OCI-LY7 (cell line): ENCODE measurements around the gene IL36B. TPM values are rescaled to one million over a fixed set of nuclear protein-coding genes. Genes with fewer than 3 reads are reported as not detected.

ENCODE experiments used
- BruUV-seq: library from RNA; stranded (reverse); fragments of 400-500 nt; replicated peaks from 2 replicates; lab custom pipeline; 2021; lab: Mats Ljungman, UMichigan
- CTCF ChIA-PET: fragments of 300-600 bp; sonication (Branson Sonifier 250); formaldehyde crosslinking; loops from one replicate; lab custom pipeline; 2022; ENCODE audit warnings: antibody characterized with exemption; ENCODE audit not compliant: unreplicated experiment; lab: Charles Lee
- POLR2A ChIA-PET: fragments of 300-600 bp; sonication (Branson Sonifier 250); formaldehyde crosslinking; loops from one replicate; lab custom pipeline; 2022; ENCODE audit warnings: antibody characterized with exemption; lab: Charles Lee
- DNase-seq: peaks from one replicate; pipeline ENCODE4 v3.0.0-alpha.2; 2015; ENCODE audit warnings: low spot score
- H2AFZ ChIP-seq: fragments of 200-600 bp; sonication (generic), shearing (Covaris generic); 2 replicates; pipeline ENCODE4 v1.6.1; 2014; ENCODE audit warnings: mild to moderate bottlenecking, antibody characterized with exemption, low read length, moderate library complexity
- H3K27ac ChIP-seq: fragments of 200-600 bp; sonication (generic); 2 replicates; pipeline ENCODE4 v1.5.1; 2014; ENCODE audit warnings: mixed run types, low read depth, mild to moderate bottlenecking, moderate library complexity, low read length, inconsistent platforms; ENCODE audit not compliant: poor library complexity, severe bottlenecking
- H3K36me3 ChIP-seq: fragments of 200-600 bp; sonication (generic); 2 replicates; pipeline ENCODE4 v1.6.1; 2014; ENCODE audit warnings: mild to moderate bottlenecking, antibody characterized with exemption, low read length, moderate library complexity, mixed read lengths; ENCODE audit not compliant: insufficient read depth
- H3K4me1 ChIP-seq: fragments of 200-600 bp; sonication (generic); 2 replicates; pipeline ENCODE4 v1.5.1; 2014; ENCODE audit warnings: mild to moderate bottlenecking, low read length; ENCODE audit not compliant: insufficient read depth, poor library complexity, severe bottlenecking
- H3K4me2 ChIP-seq: fragments of 200-600 bp; sonication (generic); 2 replicates; pipeline ENCODE4 v1.6.1; 2014; ENCODE audit warnings: mild to moderate bottlenecking, low read length
- H3K4me3 ChIP-seq: fragments of 200-600 bp; sonication (generic); 2 replicates; pipeline ENCODE4 v1.5.1; 2014; ENCODE audit warnings: mild to moderate bottlenecking, low read depth, low read length; ENCODE audit not compliant: poor library complexity, severe bottlenecking
- H3K79me2 ChIP-seq: fragments of 200-600 bp; sonication (generic); 2 replicates; pipeline ENCODE4 v1.6.1; 2016; ENCODE audit warnings: low read depth, mild to moderate bottlenecking, low read length, moderate library complexity, mixed read lengths; ENCODE audit not compliant: insufficient read depth
- H3K9me2 ChIP-seq: fragments of 200-600 bp; sonication (generic); 2 replicates; pipeline ENCODE4 v1.6.1; 2016; ENCODE audit warnings: mild to moderate bottlenecking, low read length, mixed read lengths; ENCODE audit not compliant: insufficient read depth
- H3K9me3 ChIP-seq: fragments of 200-600 bp; sonication (generic); 2 replicates; pipeline ENCODE4 v1.6.1; 2014; ENCODE audit warnings: mild to moderate bottlenecking, mixed run types, low read length, mixed read lengths
- H4K20me1 ChIP-seq: fragments of 200-600 bp; sonication (generic); 2 replicates; pipeline ENCODE4 v1.6.1; 2014; ENCODE audit warnings: mild to moderate bottlenecking, antibody characterized with exemption, low read length, moderate library complexity, mixed read lengths; ENCODE audit not compliant: insufficient read depth
- CTCF ChIP-seq: fragments of 200-600 bp; sonication (generic); conservative IDR thresholded peaks from 2 replicates; pipeline ENCODE4 v1.5.1; 2014; ENCODE audit warnings: mild to moderate bottlenecking, antibody characterized with exemption, low read length, moderate library complexity, mixed read lengths
- EZH2phosphoT487 ChIP-seq: fragments of 200-600 bp; sonication (generic); IDR thresholded peaks from 2 replicates; pipeline ENCODE4 v1.6.1; 2018; ENCODE audit warnings: low read depth, borderline replicate concordance, mild to moderate bottlenecking, mixed run types, antibody characterized with exemption, low read length, moderate library complexity, mixed read lengths
- intact Hi-C: fragments of 100-400 bp; cut with micrococcal nuclease; formaldehyde crosslinking; loops from one replicate; pipeline ENCODE4 v1.10.0; 2022; ENCODE audit not compliant: unreplicated experiment
- total RNA-seq, 2 experiments: library from RNA; depleted of rRNA in 1 of 2; stranded (reverse); fragments of >200 nt in 1 of 2; shearing (Covaris generic) in 1 of 2; gene quantifications; 2 replicates each; pipeline ENCODE4 v1.2.3, GENCODE V29; 2014 to 2022

The IL36B gene
- total RNA-seq, 2 experiments from 2014 or later = not detected

GRCh38 chr2:113007250-113007649 lies 45.4 kb downstream of the IL36B start:
- intact Hi-C loops = no loop called here
- TF ChIP-seq CTCF (no peak), EZH2phosphoT487 (no peak)
- CTCF ChIA-PET = no interaction called here
- H3K79me2 ChIP-seq = no peaks in the 10 kb centered on the region
- H4K20me1 ChIP-seq = no peaks in the 10 kb centered on the region
- no peak overlapping the region for H3K4me2 ChIP-seq
- DNase-seq = no peak
- H3K9me2 ChIP-seq = no peaks in the 10 kb centered on the region
- no peaks in the 10 kb centered on the region for H3K4me1 ChIP-seq
- H3K36me3 ChIP-seq = no peaks in the 10 kb centered on the region
- H3K27ac ChIP-seq = no peak overlapping the region
- no peak overlapping the region for H3K4me3 ChIP-seq
- POLR2A ChIA-PET = no interaction called here
- no TSS peak for BruUV-seq
- no peaks in the 10 kb centered on the region for H3K9me3 ChIP-seq
- no peak overlapping the region for H2AFZ ChIP-seq

- ChIA-PET POLR2A (no interaction called here), CTCF (no interaction called here)
- Histone ChIP-seq H3K9me2 (no peaks in the 10 kb centered on the region), H3K36me3 (no peaks in the 10 kb centered on the region), H2AFZ (no peak within 1 kb of the TSS), H3K27ac (no peak within 1 kb of the TSS), H3K79me2 (no peaks in the 10 kb centered on the region), H3K9me3 (peaks cover 11% of the 10 kb centered on the region; the same call in 1 of the 2 replicates), H3K4me3 (no peak within 1 kb of the TSS), H3K4me1 (no peaks in the 10 kb centered on the region), H3K4me2 (no peak within 1 kb of the TSS), H4K20me1 (no peaks in the 10 kb centered on the region)
- no TSS peak for BruUV-seq
- intact Hi-C loops = no loop called here
- no peak for TF ChIP-seq EZH2phosphoT487
- TF ChIP-seq CTCF = no peak
- no peak for DNase-seq
Measured at GRCh38 chr2:113005030-113005509, 47.6 kb downstream of the IL36B start, which contains the start of gene IL36A. Gene IL36A, plus strand, starts transcription at chr2:113005459. Its CDS starts 413 bp downstream, at chr2:113005872.

GRCh38 chr2:113002677-113003076 lies 50.0 kb downstream of the IL36B start:
- no peak overlapping the region for H2AFZ ChIP-seq
- intact Hi-C loops = no loop called here
- no peaks in the 10 kb centered on the region for H4K20me1 ChIP-seq
- ChIA-PET CTCF (no interaction called here), POLR2A (no interaction called here)
- no peaks in the 10 kb centered on the region for H3K9me2 ChIP-seq
- H3K36me3 ChIP-seq = no peaks in the 10 kb centered on the region
- no peak overlapping the region for H3K27ac ChIP-seq
- no TSS peak for BruUV-seq
- H3K9me3 ChIP-seq = peaks cover 14% of the 10 kb centered on the region; the same call in 1 of the 2 replicates
- no peak overlapping the region for H3K4me2 ChIP-seq
- no peak overlapping the region for H3K4me3 ChIP-seq
- DNase-seq = no peak
- H3K79me2 ChIP-seq = no peaks in the 10 kb centered on the region
- no peak for TF ChIP-seq EZH2phosphoT487
- TF ChIP-seq CTCF = no peak
- no peaks in the 10 kb centered on the region for H3K4me1 ChIP-seq
